ENCODE results near the gene SLC4A8. TPM values are rescaled to one million over a fixed set of nuclear protein-coding genes. Genes with fewer than 3 reads are reported as not detected.
A peak's percentile ranks its signal among the peaks of the same experiment; 100 is the strongest.

Gene SLC4A8
- total and polyA plus RNA-seq, 9 of the 15 experiments (the other 6 are each of a cell fraction or from before 2014, with no cell fraction given): 0.04 to 1.5 (median 0.12) TPM; not detected in 2

- TF ChIP-seq TSHZ1 (CRISPR knock-in tag; IDR thresholded peaks at IDR 0.05) (no peak), NRF1 (conservative IDR thresholded peaks at IDR 0.05 in 1 of 2, IDR thresholded peaks at IDR 0.05 in 1 of 2) (no peak), SIX5 (IDR thresholded peaks at IDR 0.05; ENCODE audit: borderline replicate concordance in 1 of 2, insufficient read depth in 1 of 2, low read depth in 1 of 2, low read length in 2 of 2) (no peak), ZNF583 (CRISPR knock-in tag; IDR thresholded peaks at IDR 0.05) (no peak)
These were observed 45.1 kb upstream of the SLC4A8 start (continued) for GRCh38 chr12:51379571-51379970.

- Histone ChIP-seq H3K27me3 (ENCODE audit: control insufficient read depth in 2 of 2, insufficient read depth in 2 of 2, low read length in 2 of 2) (no peaks in the 10 kb centered on the region), H3K27ac (ENCODE audit: extremely low read depth, low read depth, low read length) (no peak overlapping the region), H3K4me3 (no peak overlapping the region), H3K9me1 (ENCODE audit: control insufficient read depth, insufficient read depth, low read length) (no peaks in the 10 kb centered on the region), H2AFZ (ENCODE audit: low read depth, low read length) (no peak overlapping the region), H3K9me3 (replicated peaks; ENCODE audit: control insufficient read depth, insufficient read depth, low read depth, low read length) (no peaks in the 10 kb centered on the region), H3K4me1 (replicated peaks in 1 of 2; ENCODE audit: control insufficient read depth in 2 of 2, insufficient read depth in 2 of 2, low read length in 2 of 2) (peaks cover 3% of the 10 kb centered on the region in 2 experiments; a peak in 3 of 5 replicates), H3K4me2 (ENCODE audit: insufficient read depth, low read length) (no peak overlapping the region), H4K20me1 (replicated peaks; ENCODE audit: control insufficient read depth, insufficient read depth, low read length) (no peaks in the 10 kb centered on the region; the same call in 1 of the 2 replicates), H3K36me3 (ENCODE audit: control insufficient read depth, insufficient read depth, low read length) (no peaks in the 10 kb centered on the region), H3K79me2 (ENCODE audit: control insufficient read depth, insufficient read depth, low read length) (no peaks in the 10 kb centered on the region), H3K9ac (ENCODE audit: insufficient read depth in 1 of 2, low read depth in 2 of 2, low read length in 2 of 2) (no peak overlapping the region)
- ATAC-seq (no peak), FAIRE-seq (no peak), DNase-seq (ENCODE audit: extremely low read depth in 1 of 4, low spot score in 3 of 4) (no peak)
- in situ Hi-C loops (cut with MboI): no loop called here
- no TSS peak for BruUV-seq (replicated peaks)
- 30% methylated on average over 5 of the region's 5 CpGs for WGBS (ENCODE audit: insufficient coverage, low coverage, missing lambda C conversion rate)
- ChIA-PET CTCF (ENCODE audit: low intra/inter-chr PET ratio) (no interaction called here), POLR2A (no interaction called here)
- intact Hi-C loops (cut with micrococcal nuclease): no loop called here
- TF ChIP-seq ZNF764 (CRISPR knock-in tag; IDR thresholded peaks at IDR 0.05; ENCODE audit: low read depth) (no peak), RBM25 (IDR thresholded peaks at IDR 0.05; ENCODE audit: low read depth, low read length, severe bottlenecking) (peak; percentile 37), E2F4 (CRISPR knock-in tag; IDR thresholded peaks at IDR 0.05; ENCODE audit: low read depth) (no peak), ZNF77 (CRISPR knock-in tag; IDR thresholded peaks at IDR 0.05) (no peak), ATF7 (IDR thresholded peaks at IDR 0.05) (no peak)
These were observed 43.2 kb upstream of the SLC4A8 start for GRCh38 chr12:51381226-51382079.

All from K562 (cell line).